ENCODE data around the gene MRC1.

Gene MRC1

DNA sequence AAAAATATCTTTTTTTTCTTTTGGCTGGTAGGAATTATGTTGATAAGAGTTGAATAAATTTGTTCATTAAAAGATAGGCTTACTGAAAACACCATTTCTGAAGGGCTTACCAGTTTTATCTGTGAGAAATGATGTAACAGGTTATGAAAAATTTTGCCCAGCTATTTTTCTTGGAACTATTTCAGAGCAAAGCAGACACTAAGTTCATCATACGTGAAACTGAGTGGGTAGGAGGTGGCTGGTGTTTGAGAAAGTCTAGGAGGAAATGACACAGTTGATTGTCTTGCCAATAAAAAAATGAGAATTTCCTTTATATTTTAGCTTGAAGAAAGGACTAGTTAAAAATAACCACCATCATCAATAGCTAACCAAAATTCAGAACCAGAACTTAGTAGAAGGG, 6.2 kb upstream of the MRC1 start:
- Histone ChIP-seq H3K27ac (ENCODE audit: low read length, poor library complexity, severe bottlenecking) (no peak overlapping the region), H3K14ac (ENCODE audit: low read length in 2 of 2) (no peak overlapping the region), H2AFZ (ENCODE audit: low read depth, low read length) (no peak overlapping the region), H2BK15ac (ENCODE audit: low read depth, poor library complexity, severe bottlenecking) (no peak overlapping the region), H3K4me1 (ENCODE audit: control insufficient read depth, insufficient read depth, low read depth, low read length) (no peaks in the 10 kb centered on the region), H3K36me3 (ENCODE audit: control insufficient read depth in 1 of 2, insufficient read depth in 2 of 2, low read depth in 1 of 2, low read length in 2 of 2) (no peaks in the 10 kb centered on the region), H3K9me3 (ENCODE audit: control insufficient read depth, low read length) (peaks cover 7% of the 10 kb centered on the region), H2BK12ac (ENCODE audit: low read length in 2 of 2) (no peak overlapping the region), H2BK120ac (ENCODE audit: low read depth, low read length) (no peak overlapping the region), H3K79me1 (replicated peaks; ENCODE audit: low read length, poor library complexity, severe bottlenecking) (no peaks in the 10 kb centered on the region), H2BK5ac (ENCODE audit: low read depth, low read length, poor library complexity, severe bottlenecking) (no peak overlapping the region), H3K4me2 (ENCODE audit: low read length, poor library complexity, severe bottlenecking) (no peak overlapping the region), H2AK5ac (ENCODE audit: low read length, severe bottlenecking) (no peak overlapping the region), H3K23ac (ENCODE audit: low read length in 2 of 2) (no peak overlapping the region), H3K4me3 (ENCODE audit: insufficient read depth in 1 of 2, low read depth in 1 of 2, low read length in 2 of 2) (no peak overlapping the region), H4K91ac (ENCODE audit: low read length) (no peak overlapping the region), H3K27me3 (ENCODE audit: control insufficient read depth in 1 of 2, insufficient read depth in 1 of 2, low read length in 2 of 2) (no peaks in the 10 kb centered on the region), H3K18ac (ENCODE audit: low read depth in 1 of 2, low read length in 2 of 2) (no peak overlapping the region), H3K9ac (ENCODE audit: low read length) (no peak overlapping the region), H4K8ac (ENCODE audit: low read length) (no peak overlapping the region), H3K4ac (ENCODE audit: low read depth in 1 of 2, low read length in 2 of 2) (no peak overlapping the region)
- no peak for DNase-seq
- WGBS: 67% methylated on average over 1 of the region's 1 CpG

DNA sequence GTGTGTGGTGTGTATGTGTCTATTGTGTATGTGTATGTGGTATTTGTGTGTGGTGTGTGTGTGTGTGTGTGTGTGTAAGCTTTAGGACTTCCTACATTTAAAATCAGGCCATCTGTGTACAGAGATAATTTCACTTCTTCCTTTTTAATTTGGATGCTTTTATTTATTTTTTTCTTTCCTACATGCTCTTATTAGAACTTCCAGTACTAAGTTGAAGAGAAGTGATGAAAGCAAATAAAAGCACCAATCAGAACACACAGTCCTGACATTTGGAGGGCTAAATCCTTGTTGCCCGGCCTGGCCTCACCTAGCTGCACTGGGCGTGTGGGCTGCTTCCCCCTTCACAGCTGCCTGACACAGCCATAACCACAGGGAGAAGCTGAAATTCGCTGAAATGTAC, 3.8 kb upstream of the MRC1 start:
- Histone ChIP-seq H3K27me3 (ENCODE audit: control insufficient read depth in 1 of 2, insufficient read depth in 1 of 2, low read length in 2 of 2) (peaks cover 0 to 5% of the 10 kb centered on the region in 2 experiments), H2AK5ac (ENCODE audit: low read length, severe bottlenecking) (no peak overlapping the region), H3K23ac (ENCODE audit: low read length in 2 of 2) (no peak overlapping the region), H3K14ac (ENCODE audit: low read length in 2 of 2) (no peak overlapping the region), H4K91ac (ENCODE audit: low read length) (no peak overlapping the region), H2BK120ac (ENCODE audit: low read depth, low read length) (no peak overlapping the region), H2BK12ac (ENCODE audit: low read length in 2 of 2) (no peak overlapping the region), H3K79me1 (replicated peaks; ENCODE audit: low read length, poor library complexity, severe bottlenecking) (no peaks in the 10 kb centered on the region), H2BK5ac (ENCODE audit: low read depth, low read length, poor library complexity, severe bottlenecking) (no peak overlapping the region), H3K4me2 (ENCODE audit: low read length, poor library complexity, severe bottlenecking) (no peak overlapping the region), H3K4ac (ENCODE audit: low read depth in 1 of 2, low read length in 2 of 2) (no peak overlapping the region), H3K4me3 (ENCODE audit: insufficient read depth in 1 of 2, low read depth in 1 of 2, low read length in 2 of 2) (no peak overlapping the region), H3K27ac (ENCODE audit: low read length, poor library complexity, severe bottlenecking) (no peak overlapping the region), H2AFZ (ENCODE audit: low read depth, low read length) (no peak overlapping the region), H3K18ac (ENCODE audit: low read depth in 1 of 2, low read length in 2 of 2) (no peak overlapping the region), H3K9me3 (ENCODE audit: control insufficient read depth, low read length) (peaks cover 7% of the 10 kb centered on the region), H3K4me1 (ENCODE audit: control insufficient read depth, insufficient read depth, low read depth, low read length) (no peaks in the 10 kb centered on the region), H3K36me3 (ENCODE audit: control insufficient read depth in 1 of 2, insufficient read depth in 2 of 2, low read depth in 1 of 2, low read length in 2 of 2) (no peaks in the 10 kb centered on the region), H2BK15ac (ENCODE audit: low read depth, poor library complexity, severe bottlenecking) (no peak overlapping the region), H4K8ac (ENCODE audit: low read length) (no peak overlapping the region), H3K9ac (ENCODE audit: low read length) (no peak overlapping the region)
- no peak for DNase-seq
- WGBS: 93% methylated on average over 2 of the region's 3 CpGs

- peaks cover 0 to 5% of the 10 kb centered on the region in 2 experiments for H3K27me3 ChIP-seq (ENCODE audit: control insufficient read depth in 1 of 2, insufficient read depth in 1 of 2, low read length in 2 of 2)
Observed at GRCh38 chr10:17805921-17806577, 3.1 kb upstream of the MRC1 start.

DNA sequence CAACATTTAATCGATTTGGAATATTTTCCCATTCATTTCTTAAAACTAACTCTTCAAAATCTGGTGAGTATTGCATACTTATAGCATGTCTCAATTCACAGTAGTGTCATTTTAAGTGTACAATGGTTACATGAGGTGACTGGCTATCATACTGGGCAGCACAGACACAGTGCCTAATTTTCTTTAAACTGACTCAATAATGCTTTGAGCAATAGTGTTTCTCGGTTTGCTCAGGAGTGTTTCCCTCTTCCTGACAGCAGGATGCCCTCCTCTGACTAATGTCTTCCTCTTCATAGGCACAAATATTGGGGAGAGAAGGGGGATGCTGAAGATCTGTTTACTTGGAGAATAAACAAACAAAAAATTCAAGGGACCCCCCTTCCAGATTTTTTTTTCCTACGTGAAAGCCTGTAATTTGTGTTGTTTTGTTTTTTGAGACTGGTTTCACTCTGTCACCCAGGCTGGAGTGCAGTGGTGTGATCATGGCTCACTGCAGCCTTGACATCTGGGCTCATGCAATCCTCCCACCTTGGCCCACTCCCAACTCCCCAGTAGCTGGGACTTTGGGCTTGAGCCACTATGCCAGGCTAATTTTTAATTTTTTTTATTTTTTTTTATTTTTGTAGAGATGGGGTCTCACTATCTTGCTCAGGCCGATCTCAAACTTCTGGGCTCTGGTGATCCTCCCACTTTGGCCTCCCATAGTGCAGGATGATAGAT, 2.2 kb downstream of the MRC1 start:
- Histone ChIP-seq H2BK5ac (ENCODE audit: low read depth, low read length, poor library complexity, severe bottlenecking) (no peak overlapping the region), H3K23ac (ENCODE audit: low read length in 2 of 2) (no peak overlapping the region), H3K79me1 (replicated peaks; ENCODE audit: low read length, poor library complexity, severe bottlenecking) (no peaks in the 10 kb centered on the region), H4K8ac (ENCODE audit: low read length) (no peak overlapping the region), H4K91ac (ENCODE audit: low read length) (no peak overlapping the region), H3K36me3 (ENCODE audit: control insufficient read depth in 1 of 2, insufficient read depth in 2 of 2, low read depth in 1 of 2, low read length in 2 of 2) (no peaks in the 10 kb centered on the region), H3K9ac (ENCODE audit: low read length) (no peak overlapping the region), H2AK5ac (ENCODE audit: low read length, severe bottlenecking) (no peak overlapping the region), H3K4me2 (ENCODE audit: low read length, poor library complexity, severe bottlenecking) (no peak overlapping the region), H3K9me3 (ENCODE audit: control insufficient read depth, low read length) (no peaks in the 10 kb centered on the region), H2BK15ac (ENCODE audit: low read depth, poor library complexity, severe bottlenecking) (no peak overlapping the region), H3K4me3 (ENCODE audit: insufficient read depth in 1 of 2, low read depth in 1 of 2, low read length in 2 of 2) (no peak overlapping the region), H2AFZ (ENCODE audit: low read depth, low read length) (no peak overlapping the region), H3K4ac (ENCODE audit: low read depth in 1 of 2, low read length in 2 of 2) (no peak overlapping the region), H3K4me1 (ENCODE audit: control insufficient read depth, insufficient read depth, low read depth, low read length) (no peaks in the 10 kb centered on the region), H3K18ac (ENCODE audit: low read depth in 1 of 2, low read length in 2 of 2) (no peak overlapping the region), H3K27ac (ENCODE audit: low read length, poor library complexity, severe bottlenecking) (no peak overlapping the region), H2BK120ac (ENCODE audit: low read depth, low read length) (no peak overlapping the region), H2BK12ac (ENCODE audit: low read length in 2 of 2) (no peak overlapping the region), H3K14ac (ENCODE audit: low read length in 2 of 2) (no peak overlapping the region), H3K27me3 (ENCODE audit: control insufficient read depth in 1 of 2, insufficient read depth in 1 of 2, low read length in 2 of 2) (peaks cover 0 to 10% of the 10 kb centered on the region in 2 experiments)
- DNase-seq: peak; percentile 13
- 67% methylated on average over 3 of the region's 4 CpGs for WGBS

More at GRCh38 chr10:17805921-17806577, 3.1 kb upstream of the MRC1 start:
- Histone ChIP-seq H3K79me1 (replicated peaks; ENCODE audit: low read length, poor library complexity, severe bottlenecking) (no peaks in the 10 kb centered on the region), H4K91ac (ENCODE audit: low read length) (no peak overlapping the region), H3K9ac (ENCODE audit: low read length) (no peak overlapping the region), H2BK120ac (ENCODE audit: low read depth, low read length) (no peak overlapping the region), H3K4me1 (ENCODE audit: control insufficient read depth, insufficient read depth, low read depth, low read length) (no peaks in the 10 kb centered on the region), H2AK5ac (ENCODE audit: low read length, severe bottlenecking) (no peak overlapping the region), H4K8ac (ENCODE audit: low read length) (no peak overlapping the region), H3K14ac (ENCODE audit: low read length in 2 of 2) (no peak overlapping the region), H3K4me2 (ENCODE audit: low read length, poor library complexity, severe bottlenecking) (no peak overlapping the region), H2AFZ (ENCODE audit: low read depth, low read length) (no peak overlapping the region), H3K27ac (ENCODE audit: low read length, poor library complexity, severe bottlenecking) (no peak overlapping the region), H2BK15ac (ENCODE audit: low read depth, poor library complexity, severe bottlenecking) (no peak overlapping the region), H3K9me3 (ENCODE audit: control insufficient read depth, low read length) (peaks cover 7% of the 10 kb centered on the region), H3K4me3 (ENCODE audit: insufficient read depth in 1 of 2, low read depth in 1 of 2, low read length in 2 of 2) (no peak overlapping the region), H2BK5ac (ENCODE audit: low read depth, low read length, poor library complexity, severe bottlenecking) (no peak overlapping the region), H3K36me3 (ENCODE audit: control insufficient read depth in 1 of 2, insufficient read depth in 2 of 2, low read depth in 1 of 2, low read length in 2 of 2) (no peaks in the 10 kb centered on the region), H3K18ac (ENCODE audit: low read depth in 1 of 2, low read length in 2 of 2) (no peak overlapping the region), H3K23ac (ENCODE audit: low read length in 2 of 2) (no peak overlapping the region), H2BK12ac (ENCODE audit: low read length in 2 of 2) (no peak overlapping the region), H3K4ac (ENCODE audit: low read depth in 1 of 2, low read length in 2 of 2) (no peak overlapping the region)
- no peak for DNase-seq
- WGBS: 54% methylated on average over 3 of the region's 7 CpGs

All from mesenchymal stem cell (in vitro differentiated cells and primary cell).